ENCODE results near the gene PPP1R7. TPM values are rescaled to one million over a fixed set of nuclear protein-coding genes. Genes with fewer than 3 reads are reported as not detected.
"Not testable (repeated sequence)": the region's sequence is repeated elsewhere in the genome, so short reads cannot be mapped to it uniquely, and the experiment has no call there.

Gene PPP1R7, protein sequence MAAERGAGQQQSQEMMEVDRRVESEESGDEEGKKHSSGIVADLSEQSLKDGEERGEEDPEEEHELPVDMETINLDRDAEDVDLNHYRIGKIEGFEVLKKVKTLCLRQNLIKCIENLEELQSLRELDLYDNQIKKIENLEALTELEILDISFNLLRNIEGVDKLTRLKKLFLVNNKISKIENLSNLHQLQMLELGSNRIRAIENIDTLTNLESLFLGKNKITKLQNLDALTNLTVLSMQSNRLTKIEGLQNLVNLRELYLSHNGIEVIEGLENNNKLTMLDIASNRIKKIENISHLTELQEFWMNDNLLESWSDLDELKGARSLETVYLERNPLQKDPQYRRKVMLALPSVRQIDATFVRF
- total RNA-seq (10 to 100 TPM; 61.6 to 80.0 TPM), polyA plus RNA-seq (ENCODE audit: insufficient read length in 6 of 6) (10 to 100 TPM; 68.3 to 75.9 (median 71.3) TPM)
- long read RNA-seq, donor 1, transcript PPP1R7-206 (9 exons, 965 nt), result minor isoform, 5 of 57 reads
- long read RNA-seq, donor 1, transcript PPP1R7-201 (10 exons, 2,386 nt), result major isoform, 16 of 57 reads
- long read RNA-seq, donor 1, partial matches to known transcripts, result 33 of 57 reads
- long read RNA-seq, donor 1, other reads (novel, unspliced or antisense), result 0 of 57 reads
- long read RNA-seq, donor 2, transcript PPP1R7-201 (10 exons, 2,386 nt), result major isoform, 14 of 46 reads
- long read RNA-seq, donor 2, transcript PPP1R7-206 (9 exons, 965 nt), result minor isoform, 5 of 46 reads
- long read RNA-seq, donor 2, partial matches to known transcripts, result 24 of 46 reads
- long read RNA-seq, donor 2, other reads (novel, unspliced or antisense), result 0 of 46 reads
- long read RNA-seq, donor 3, transcript PPP1R7-206 (9 exons, 965 nt), result minor isoform, 7 of 30 reads
- long read RNA-seq, donor 3, transcript PPP1R7-201 (10 exons, 2,386 nt), result major isoform, 12 of 30 reads
- long read RNA-seq, donor 3, partial matches to known transcripts, result 10 of 30 reads
- long read RNA-seq, donor 3, other reads (novel, unspliced or antisense), result 0 of 30 reads
- long read RNA-seq, donor 4, transcript PPP1R7-206 (9 exons, 965 nt), result minor isoform, 15 of 67 reads
- long read RNA-seq, donor 4, transcript PPP1R7-201 (10 exons, 2,386 nt), result major isoform, 29 of 67 reads
- long read RNA-seq, donor 4, partial matches to known transcripts, result 14 of 67 reads
- long read RNA-seq, donor 4, other reads (novel, unspliced or antisense), result 7 of 67 reads
- long read RNA-seq, donor 5, transcript PPP1R7-201 (10 exons, 2,386 nt), result major isoform, 10 of 27 reads
- long read RNA-seq, donor 5, partial matches to known transcripts, result 10 of 27 reads
- long read RNA-seq, donor 5, other reads (novel, unspliced or antisense), result 0 of 27 reads
- long read RNA-seq, donor 6, transcript PPP1R7-206 (9 exons, 965 nt), result minor isoform, 6 of 35 reads
- long read RNA-seq, donor 6, transcript PPP1R7-201 (10 exons, 2,386 nt), result major isoform, 7 of 35 reads
- long read RNA-seq, donor 6, partial matches to known transcripts, result 21 of 35 reads
- long read RNA-seq, donor 6, other reads (novel, unspliced or antisense), result 0 of 35 reads
- long read RNA-seq, donor 7, transcript PPP1R7-201 (10 exons, 2,386 nt), result major isoform, 10 of 13 reads
- long read RNA-seq, donor 7, partial matches to known transcripts, result 0 of 13 reads
- long read RNA-seq, donor 7, other reads (novel, unspliced or antisense), result 0 of 13 reads
- long read RNA-seq, donor 8, transcript PPP1R7-201 (10 exons, 2,386 nt), result major isoform, 10 of 23 reads
- long read RNA-seq, donor 8, partial matches to known transcripts, result 10 of 23 reads
- long read RNA-seq, donor 8, other reads (novel, unspliced or antisense), result 0 of 23 reads
- long read RNA-seq, donor 9, partial matches to known transcripts, result 0 of 2 reads
- long read RNA-seq, donor 9, other reads (novel, unspliced or antisense), result 0 of 2 reads
- long read RNA-seq, donor 10, transcript PPP1R7-201 (10 exons, 2,386 nt), result major isoform, 10 of 38 reads
- long read RNA-seq, donor 10, transcript PPP1R7-202 (9 exons, 1,954 nt), result minor isoform, 6 of 38 reads
- long read RNA-seq, donor 10, partial matches to known transcripts, result 2 of 38 reads
- long read RNA-seq, donor 10, other reads (novel, unspliced or antisense), result 7 of 38 reads
- long read RNA-seq, donor 11, transcript PPP1R7-201 (10 exons, 2,386 nt), result major isoform, 23 of 71 reads
- long read RNA-seq, donor 11, partial matches to known transcripts, result 40 of 71 reads
- long read RNA-seq, donor 11, other reads (novel, unspliced or antisense), result 0 of 71 reads
- long read RNA-seq, donor 12, transcript PPP1R7-201 (10 exons, 2,386 nt), result major isoform, 10 of 26 reads
- long read RNA-seq, donor 12, partial matches to known transcripts, result 13 of 26 reads
- long read RNA-seq, donor 12, other reads (novel, unspliced or antisense), result 0 of 26 reads

DNA sequence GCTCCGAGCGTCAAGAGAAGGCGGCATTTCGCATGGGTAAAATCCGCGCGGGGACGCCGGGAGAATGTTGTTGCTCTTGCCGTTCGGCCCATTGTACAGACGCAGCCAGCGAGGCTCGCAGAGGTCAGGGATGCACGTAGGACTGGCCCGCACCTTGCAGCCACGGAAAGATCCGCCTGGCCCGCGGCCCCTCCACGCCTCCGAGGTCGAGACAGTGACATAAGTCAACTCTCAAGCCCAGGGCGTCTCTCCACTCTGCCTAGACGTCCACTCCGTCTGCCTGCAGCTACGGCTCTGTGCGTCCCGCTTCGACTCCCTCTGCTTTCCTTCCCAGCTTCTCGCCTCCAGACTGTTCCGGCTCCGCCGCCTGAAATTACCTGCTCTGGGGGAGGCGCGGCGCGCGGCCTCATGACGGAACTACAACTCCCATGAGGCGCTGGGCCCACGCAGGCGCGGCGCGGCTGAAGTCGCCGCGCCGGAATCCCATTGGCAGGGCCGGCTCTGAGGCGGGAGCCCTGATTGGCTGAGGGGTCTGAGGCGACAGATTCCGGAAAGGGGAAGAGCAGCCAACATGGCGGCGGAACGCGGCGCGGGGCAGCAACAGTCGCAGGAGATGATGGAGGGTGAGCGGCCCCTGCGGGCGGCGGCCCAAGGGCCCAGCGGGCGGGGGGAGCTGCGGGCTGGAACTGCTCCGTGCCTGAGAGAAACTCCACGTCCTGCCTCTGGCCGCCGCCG, at the start of gene PPP1R7:
Gene PPP1R7, plus strand, starts transcription at position 543 of the 735 bp plus-strand sequence. Its CDS starts 29 bp downstream, at position 572.
- no peaks in the 10 kb centered on the region for H3K27me3 ChIP-seq
- peaks cover 8 to 22% of the 10 kb centered on the region in 2 donors for H3K4me1 ChIP-seq
- peak within 1 kb of the TSS; percentile 55 to 75 for H3K27ac ChIP-seq
- TF ChIP-seq CTCF (IDR thresholded peaks at IDR 0.05), result no peak
- ATAC-seq (peak; percentile 95), DNase-seq (peak; percentile 90 to 97 (median 96))
- peak within 1 kb of the TSS; percentile 91 to 98 for H3K4me3 ChIP-seq
- intact Hi-C loops (cut with DNase I), result no loop called here
- peaks cover 0 to 16% of the 10 kb centered on the region in 2 donors for H3K36me3 ChIP-seq
- no peaks in the 10 kb centered on the region for H3K9me3 ChIP-seq

- Histone ChIP-seq H3K9me3 (no peaks in the 10 kb centered on the region), H3K27ac (peak within 1 kb of the TSS; percentile 80 to 85), H3K4me3 (peak within 1 kb of the TSS; percentile 84 to 85), H3K4me1 (peaks cover 9 to 18% of the 10 kb centered on the region in 2 donors), H3K27me3 (no peaks in the 10 kb centered on the region), H3K36me3 (peaks cover 0 to 24% of the 10 kb centered on the region in 2 donors)
- peak; percentile 98 for ATAC-seq
- intact Hi-C loops (cut with DNase I), result no loop called here
- DNase-seq, result peak; percentile 83 to 97 (median 90)
- no peak for TF ChIP-seq CTCF (IDR thresholded peaks at IDR 0.05)
Measured at GRCh38 chr2:241102239-241102803, 47.9 kb upstream of the PPP1R7 start, which contains the start of gene MTERF4. TSS of gene MTERF4 (minus strand) at chr2:241102287. CDS start at chr2:241102273, 14 bp downstream.

- TF ChIP-seq CTCF (IDR thresholded peaks at IDR 0.05), result no peak
- Histone ChIP-seq H3K27ac (peak overlapping the region; percentile 80 to 85), H3K27me3 (no peaks in the 10 kb centered on the region), H3K36me3 (peaks cover 0 to 16% of the 10 kb centered on the region in 2 donors), H3K4me1 (peaks cover 9 to 18% of the 10 kb centered on the region in 2 donors), H3K9me3 (no peaks in the 10 kb centered on the region), H3K4me3 (peak overlapping the region; percentile 84 to 85)
- intact Hi-C loops (cut with DNase I), result no loop called here
- ATAC-seq (peak; percentile 2), DNase-seq (no peak)
Measured at GRCh38 chr2:241103176-241103595, 47.1 kb upstream of the PPP1R7 start.

- DNase-seq; H3K27me3 ChIP-seq; H3K4me3 ChIP-seq; H3K9me3 ChIP-seq; H3K36me3 ChIP-seq; intact Hi-C loops (cut with DNase I); ATAC-seq; H3K27ac ChIP-seq: not testable (repeated sequence)
- peaks cover 9 to 18% of the 10 kb centered on the region in 2 donors for H3K4me1 ChIP-seq
Measured at GRCh38 chr2:241104611-241105010, 45.7 kb upstream of the PPP1R7 start.

Measured in left lung (tissue), 14 donors.